Chondrocyte (in vitro differentiated cells): ENCODE data around the gene SLC26A11. TPM values are rescaled to one million over a fixed set of nuclear protein-coding genes. Genes with fewer than 3 reads are reported as not detected.

Experiments used
- DNase-seq: peaks from one replicate; pipeline ENCODE4 v3.0.0; 2021; ENCODE audit warnings: mixed read lengths, low spot score
- H3K27ac Mint-ChIP-seq: one replicate; pipeline ENCODE4 v1.8.0; 2021; ENCODE audit warnings: mild to moderate bottlenecking, moderate library complexity, mixed read lengths; ENCODE audit not compliant: unreplicated experiment
- H3K27me3 Mint-ChIP-seq: 2 replicates; pipeline ENCODE4 v1.8.0; 2021; ENCODE audit warnings: low read depth, mixed read lengths
- H3K36me3 Mint-ChIP-seq: 2 replicates; pipeline ENCODE4 v1.8.0; 2021; ENCODE audit warnings: low read depth, mixed read lengths
- H3K4me1 Mint-ChIP-seq: 2 replicates; pipeline ENCODE4 v1.8.0; 2021; ENCODE audit warnings: low read depth, mild to moderate bottlenecking, mixed read lengths
- H3K4me3 Mint-ChIP-seq: one replicate; pipeline ENCODE4 v1.8.0; 2021; ENCODE audit warnings: mild to moderate bottlenecking, moderate library complexity, mixed read lengths; ENCODE audit not compliant: unreplicated experiment
- H3K9me3 Mint-ChIP-seq: 2 replicates; pipeline ENCODE4 v1.8.0; 2021; ENCODE audit warnings: low read depth, mixed read lengths
- total RNA-seq: library from RNA; stranded (reverse); gene quantifications from 3 replicates; pipeline ENCODE4 v1.2.1, GENCODE V29; 2021
- TF ChIP-seq, protein P1 (sequence below): fragments of 200-600 bp; sonication (generic); IDR thresholded peaks from 2 replicates; pipeline ENCODE4 v1.5.0; 2021; ENCODE audit warnings: antibody characterized with exemption, mild to moderate bottlenecking, moderate library complexity

The SLC26A11 gene
- total RNA-seq, 1 donor from 2014 or later = 16.2 TPM

GRCh38 chr17:80214012-80214877 lies 6.0 kb upstream of the SLC26A11 start:
- H3K4me1 Mint-ChIP-seq = peaks cover 6% of the 10 kb centered on the region
- no peak for DNase-seq
- H3K36me3 Mint-ChIP-seq = peaks cover 24% of the 10 kb centered on the region
- TF ChIP-seq, protein P1, sequence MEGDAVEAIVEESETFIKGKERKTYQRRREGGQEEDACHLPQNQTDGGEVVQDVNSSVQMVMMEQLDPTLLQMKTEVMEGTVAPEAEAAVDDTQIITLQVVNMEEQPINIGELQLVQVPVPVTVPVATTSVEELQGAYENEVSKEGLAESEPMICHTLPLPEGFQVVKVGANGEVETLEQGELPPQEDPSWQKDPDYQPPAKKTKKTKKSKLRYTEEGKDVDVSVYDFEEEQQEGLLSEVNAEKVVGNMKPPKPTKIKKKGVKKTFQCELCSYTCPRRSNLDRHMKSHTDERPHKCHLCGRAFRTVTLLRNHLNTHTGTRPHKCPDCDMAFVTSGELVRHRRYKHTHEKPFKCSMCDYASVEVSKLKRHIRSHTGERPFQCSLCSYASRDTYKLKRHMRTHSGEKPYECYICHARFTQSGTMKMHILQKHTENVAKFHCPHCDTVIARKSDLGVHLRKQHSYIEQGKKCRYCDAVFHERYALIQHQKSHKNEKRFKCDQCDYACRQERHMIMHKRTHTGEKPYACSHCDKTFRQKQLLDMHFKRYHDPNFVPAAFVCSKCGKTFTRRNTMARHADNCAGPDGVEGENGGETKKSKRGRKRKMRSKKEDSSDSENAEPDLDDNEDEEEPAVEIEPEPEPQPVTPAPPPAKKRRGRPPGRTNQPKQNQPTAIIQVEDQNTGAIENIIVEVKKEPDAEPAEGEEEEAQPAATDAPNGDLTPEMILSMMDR = no peak
- H3K9me3 Mint-ChIP-seq = no peaks in the 10 kb centered on the region
- no peaks in the 10 kb centered on the region for H3K27me3 Mint-ChIP-seq
- no peak overlapping the region for H3K4me3 Mint-ChIP-seq
- no peak overlapping the region for H3K27ac Mint-ChIP-seq

DNA sequence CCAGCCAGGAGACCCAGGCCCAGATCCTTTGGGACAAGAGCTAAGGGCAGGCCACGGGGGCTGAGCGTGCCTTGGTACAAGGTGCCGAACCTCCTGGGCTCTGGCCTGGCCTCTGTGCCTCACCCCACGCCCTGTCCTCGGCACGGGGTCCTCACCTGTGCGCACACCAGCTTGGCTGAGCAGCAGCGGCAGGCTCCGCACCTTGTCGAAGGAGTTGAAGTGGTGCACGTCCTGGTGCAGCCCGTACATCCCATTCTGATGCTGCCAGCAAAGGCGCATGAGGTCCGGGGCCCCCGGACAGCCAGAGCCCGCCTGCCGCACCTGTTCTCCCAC lies 5.4 kb upstream of the SLC26A11 start:
- Mint-ChIP-seq H3K4me3 (no peak overlapping the region), H3K36me3 (peaks cover 21% of the 10 kb centered on the region), H3K4me1 (peaks cover 11% of the 10 kb centered on the region), H3K9me3 (no peaks in the 10 kb centered on the region), H3K27ac (no peak overlapping the region), H3K27me3 (no peaks in the 10 kb centered on the region)
- TF ChIP-seq, protein P1 = no peak
- DNase-seq = no peak

- DNase-seq = no peak
- peaks cover 13% of the 10 kb centered on the region for H3K36me3 Mint-ChIP-seq
- H3K9me3 Mint-ChIP-seq = no peaks in the 10 kb centered on the region
- H3K27me3 Mint-ChIP-seq = no peaks in the 10 kb centered on the region
- TF ChIP-seq, protein P1 = no peak
- H3K4me3 Mint-ChIP-seq = no peak overlapping the region
- H3K27ac Mint-ChIP-seq = no peak overlapping the region
- peaks cover 16% of the 10 kb centered on the region for H3K4me1 Mint-ChIP-seq
Measured at GRCh38 chr17:80216473-80217456, 3.5 kb upstream of the SLC26A11 start.

GRCh38 chr17:80217703-80218362 lies 2.4 kb upstream of the SLC26A11 start:
- Mint-ChIP-seq H3K27ac (no peak overlapping the region), H3K27me3 (no peaks in the 10 kb centered on the region), H3K36me3 (peaks cover 12% of the 10 kb centered on the region), H3K4me1 (peaks cover 16% of the 10 kb centered on the region), H3K9me3 (no peaks in the 10 kb centered on the region), H3K4me3 (no peak overlapping the region)
- no peak for DNase-seq
- TF ChIP-seq, protein P1 = no peak

DNA sequence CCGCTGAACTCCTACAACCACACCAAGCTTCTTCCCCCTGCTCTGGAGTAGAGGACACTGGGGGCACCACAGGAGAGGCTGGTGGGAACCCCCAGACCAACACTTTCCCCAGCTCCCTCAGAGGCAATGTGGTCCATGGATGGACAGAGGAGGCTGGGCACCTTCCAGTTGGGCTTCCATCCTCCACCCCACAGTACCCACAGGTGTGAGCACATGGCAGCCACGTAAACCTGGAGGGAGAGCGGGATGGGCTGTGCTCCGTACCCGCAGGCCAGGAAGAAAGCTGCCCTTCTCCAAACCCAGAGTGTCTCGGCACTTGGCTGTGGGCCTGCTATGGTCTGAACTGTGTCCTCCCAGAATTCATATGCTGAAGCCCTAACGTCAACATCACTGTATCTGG lies 1.8 kb upstream of the SLC26A11 start:
- peak overlapping the region; percentile 89 for H3K4me3 Mint-ChIP-seq
- no peak overlapping the region for H3K27ac Mint-ChIP-seq
- no peaks in the 10 kb centered on the region for H3K9me3 Mint-ChIP-seq

More for the DNA sequence above, 1.8 kb upstream of the SLC26A11 start:
- TF ChIP-seq, protein P1 = no peak
- Mint-ChIP-seq H3K27me3 (no peaks in the 10 kb centered on the region), H3K4me1 (peaks cover 19% of the 10 kb centered on the region), H3K36me3 (peaks cover 10% of the 10 kb centered on the region)
- DNase-seq = no peak
